Brain microvascular endothelial cell (primary cell): ENCODE measurements around the gene TEX35.

Source experiments
- DNase-seq: peaks from one replicate; pipeline ENCODE4 v3.0.0-alpha.2; 2020
- H3K27ac ChIP-seq: fragments of 250-450 bp; sonication (Bioruptor Pico); 2 replicates; pipeline ENCODE4 v1.5.1; 2020; ENCODE audit warnings: mild to moderate bottlenecking, moderate library complexity
- H3K27me3 ChIP-seq: fragments of 250-450 bp; sonication (Bioruptor Pico); replicated peaks from 2 replicates; pipeline ENCODE4 v1.5.1; 2020; ENCODE audit warnings: mild to moderate bottlenecking
- H3K36me3 ChIP-seq: fragments of 250-450 bp; sonication (Bioruptor Pico); replicated peaks from 2 replicates; pipeline ENCODE4 v1.5.1; 2020; ENCODE audit warnings: mild to moderate bottlenecking
- H3K4me3 ChIP-seq: 2 replicates; pipeline ENCODE4 v1.5.1; 2011; ENCODE audit warnings: low read depth, mild to moderate bottlenecking, control low read depth, low read length, moderate library complexity
- CTCF ChIP-seq: IDR thresholded peaks from 2 replicates; pipeline ENCODE4 v1.5.1; 2011; ENCODE audit warnings: low read depth, mild to moderate bottlenecking, moderate library complexity, low read length, control low read depth, inconsistent platforms; ENCODE audit errors: missing control alignments
- in situ Hi-C: cut with HindIII; loops from 2 replicates; pipeline ENCODE4 v1.10.0; 2017; ENCODE audit warnings: low sequenced_read_pairs, low pct_ligation_motif_present

Gene TEX35

GRCh38 chr1:178484698-178485225 is 28.1 kb upstream of the TEX35 start:
- TF ChIP-seq CTCF: no peak
- Histone ChIP-seq H3K4me3 (no peak overlapping the region), H3K27ac (no peak overlapping the region), H3K36me3 (no peaks in the 10 kb centered on the region), H3K27me3 (no peaks in the 10 kb centered on the region)
- DNase-seq: no peak
- in situ Hi-C loops: no loop called here

GRCh38 chr1:178485541-178485981 is 27.3 kb upstream of the TEX35 start:
- H3K4me3 ChIP-seq: no peak overlapping the region
- in situ Hi-C loops: no loop called here
- no peaks in the 10 kb centered on the region for H3K27me3 ChIP-seq
- no peak for TF ChIP-seq CTCF
- DNase-seq: no peak
- no peaks in the 10 kb centered on the region for H3K36me3 ChIP-seq
- no peak overlapping the region for H3K27ac ChIP-seq

- no peak for TF ChIP-seq CTCF
- DNase-seq: no peak
- H3K36me3 ChIP-seq: no peaks in the 10 kb centered on the region
- no peaks in the 10 kb centered on the region for H3K27me3 ChIP-seq
- H3K4me3 ChIP-seq: peak overlapping the region; percentile 46
- no peak overlapping the region for H3K27ac ChIP-seq
- in situ Hi-C loops: no loop called here
Observed at GRCh38 chr1:178486100-178487069, 26.5 kb upstream of the TEX35 start.

- DNase-seq: no peak
- Histone ChIP-seq H3K4me3 (peak overlapping the region; percentile 46), H3K27ac (no peak overlapping the region), H3K27me3 (no peaks in the 10 kb centered on the region), H3K36me3 (no peaks in the 10 kb centered on the region)
- TF ChIP-seq CTCF: no peak
- in situ Hi-C loops: no loop called here
Observed at GRCh38 chr1:178487070-178487615, 25.8 kb upstream of the TEX35 start.

GRCh38 chr1:178488393-178488792 is 24.5 kb upstream of the TEX35 start:
- in situ Hi-C loops: no loop called here
- no peak for TF ChIP-seq CTCF
- Histone ChIP-seq H3K27ac (no peak overlapping the region), H3K36me3 (no peaks in the 10 kb centered on the region), H3K27me3 (no peaks in the 10 kb centered on the region), H3K4me3 (no peak overlapping the region)
- DNase-seq: no peak
